HL-60 (cell line): ENCODE results near the gene JUP.

Experiments used
- DNase-seq, 2 experiments: peaks; one replicate each; pipeline ENCODE4 v3.0.0-alpha.2; 2010 to 2020; ENCODE audit warnings: low read depth in 1 of 2, low spot score in 1 of 2
- H3K27ac ChIP-seq: fragments of 250-450 bp; sonication (Bioruptor Pico); replicated peaks from 2 replicates; pipeline ENCODE4 v1.5.1; 2020; ENCODE audit warnings: mild to moderate bottlenecking, moderate library complexity
- H3K27me3 ChIP-seq: fragments of 250-450 bp; sonication (Bioruptor Pico); 2 replicates; pipeline ENCODE4 v1.5.1; 2021; ENCODE audit warnings: mild to moderate bottlenecking, moderate library complexity; ENCODE audit not compliant: insufficient read depth, poor library complexity, severe bottlenecking
- H3K4me3 ChIP-seq: replicated peaks from 2 replicates; pipeline ENCODE4 v1.5.1; 2011; ENCODE audit warnings: mild to moderate bottlenecking, control low read depth, low read length; ENCODE audit not compliant: insufficient read depth
- CTCF ChIP-seq: IDR thresholded peaks from one replicate; pipeline ENCODE4 v1.5.1; 2011; ENCODE audit warnings: low read length, control low read depth, inconsistent platforms; ENCODE audit not compliant: insufficient read depth
- GABPA ChIP-seq: IDR thresholded peaks from 2 replicates; pipeline ENCODE4 v1.6.1; 2012; ENCODE audit warnings: low read depth
- POLR2AphosphoS5 ChIP-seq: IDR thresholded peaks from 2 replicates; pipeline ENCODE4 v1.6.1; 2012; ENCODE audit warnings: low read depth
- SPI1 ChIP-seq: IDR thresholded peaks from 2 replicates; pipeline ENCODE4 v1.6.1; 2012; ENCODE audit warnings: low read depth, mild to moderate bottlenecking, borderline replicate concordance
- TF ChIP-seq, protein P1 (sequence below): IDR thresholded peaks from 2 replicates; pipeline ENCODE4 v1.6.1; 2012; ENCODE audit warnings: low read depth; ENCODE audit not compliant: insufficient replicate concordance

The JUP gene

DNA sequence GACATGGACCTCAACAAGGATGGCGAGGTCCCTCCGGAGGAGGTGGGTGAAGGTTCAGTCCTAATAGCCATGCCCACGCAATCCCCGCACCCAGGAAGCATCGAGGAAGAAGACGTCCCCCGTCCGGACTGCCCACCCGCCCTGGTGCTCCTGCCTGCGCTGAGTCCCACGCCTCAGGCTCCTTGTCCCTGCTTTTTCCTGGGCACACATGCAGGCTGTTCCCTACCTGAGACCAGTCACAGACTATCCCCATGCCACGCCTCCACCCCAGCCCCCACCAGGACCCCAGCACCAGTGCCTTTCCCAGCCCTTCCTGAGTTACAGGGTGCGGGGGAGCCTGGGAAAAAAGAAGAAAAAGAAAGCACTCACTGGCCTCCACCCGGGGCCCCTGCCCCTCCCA, 35.3 kb upstream of the JUP start:
- H3K27ac ChIP-seq: no peak overlapping the region

GRCh38 chr17:41818024-41818423, 31.5 kb upstream of the JUP start:
- Histone ChIP-seq H3K4me3 (no peak overlapping the region), H3K27ac (no peak overlapping the region), H3K27me3 (peaks cover 3% of the 10 kb centered on the region)
- TF ChIP-seq CTCF (no peak), POLR2AphosphoS5 (no peak), GABPA (no peak), SPI1 (no peak)
- TF ChIP-seq, protein P1, sequence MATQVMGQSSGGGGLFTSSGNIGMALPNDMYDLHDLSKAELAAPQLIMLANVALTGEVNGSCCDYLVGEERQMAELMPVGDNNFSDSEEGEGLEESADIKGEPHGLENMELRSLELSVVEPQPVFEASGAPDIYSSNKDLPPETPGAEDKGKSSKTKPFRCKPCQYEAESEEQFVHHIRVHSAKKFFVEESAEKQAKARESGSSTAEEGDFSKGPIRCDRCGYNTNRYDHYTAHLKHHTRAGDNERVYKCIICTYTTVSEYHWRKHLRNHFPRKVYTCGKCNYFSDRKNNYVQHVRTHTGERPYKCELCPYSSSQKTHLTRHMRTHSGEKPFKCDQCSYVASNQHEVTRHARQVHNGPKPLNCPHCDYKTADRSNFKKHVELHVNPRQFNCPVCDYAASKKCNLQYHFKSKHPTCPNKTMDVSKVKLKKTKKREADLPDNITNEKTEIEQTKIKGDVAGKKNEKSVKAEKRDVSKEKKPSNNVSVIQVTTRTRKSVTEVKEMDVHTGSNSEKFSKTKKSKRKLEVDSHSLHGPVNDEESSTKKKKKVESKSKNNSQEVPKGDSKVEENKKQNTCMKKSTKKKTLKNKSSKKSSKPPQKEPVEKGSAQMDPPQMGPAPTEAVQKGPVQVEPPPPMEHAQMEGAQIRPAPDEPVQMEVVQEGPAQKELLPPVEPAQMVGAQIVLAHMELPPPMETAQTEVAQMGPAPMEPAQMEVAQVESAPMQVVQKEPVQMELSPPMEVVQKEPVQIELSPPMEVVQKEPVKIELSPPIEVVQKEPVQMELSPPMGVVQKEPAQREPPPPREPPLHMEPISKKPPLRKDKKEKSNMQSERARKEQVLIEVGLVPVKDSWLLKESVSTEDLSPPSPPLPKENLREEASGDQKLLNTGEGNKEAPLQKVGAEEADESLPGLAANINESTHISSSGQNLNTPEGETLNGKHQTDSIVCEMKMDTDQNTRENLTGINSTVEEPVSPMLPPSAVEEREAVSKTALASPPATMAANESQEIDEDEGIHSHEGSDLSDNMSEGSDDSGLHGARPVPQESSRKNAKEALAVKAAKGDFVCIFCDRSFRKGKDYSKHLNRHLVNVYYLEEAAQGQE: no peak
- DNase-seq: no peak

More for the DNA sequence above, 35.3 kb upstream of the JUP start:
- TF ChIP-seq CTCF (no peak), POLR2AphosphoS5 (no peak), SPI1 (no peak), GABPA (no peak)
- TF ChIP-seq, protein P1: no peak
- no peaks in the 10 kb centered on the region for H3K27me3 ChIP-seq
- no peak for DNase-seq
- no peak overlapping the region for H3K4me3 ChIP-seq

- Histone ChIP-seq H3K4me3 (no peak overlapping the region), H3K27ac (no peak overlapping the region), H3K27me3 (peaks cover 8% of the 10 kb centered on the region)
- no peak for DNase-seq
- TF ChIP-seq POLR2AphosphoS5 (no peak), CTCF (no peak), SPI1 (no peak), GABPA (no peak)
- TF ChIP-seq, protein P1: no peak
Measured at GRCh38 chr17:41816637-41817320, 30.3 kb upstream of the JUP start.
